Caco-2 (cell line): Measurements from ENCODE around the gene LMF1. TPM values are rescaled to one million over a fixed set of nuclear protein-coding genes. Genes with fewer than 3 reads are reported as not detected.

ENCODE experiments used
- BruUV-seq: library from RNA; stranded (reverse); fragments of 400-500 nt; replicated peaks from 2 replicates; lab custom pipeline; 2021; lab: Mats Ljungman, UMichigan
- CTCF ChIA-PET: fragments of 300-600 bp; sonication (Branson Sonifier 250); formaldehyde crosslinking; loops from one replicate; lab custom pipeline; 2022; ENCODE audit warnings: antibody characterized with exemption; lab: Charles Lee
- POLR2A ChIA-PET: fragments of 300-600 bp; sonication (Branson Sonifier 250); formaldehyde crosslinking; loops from one replicate; lab custom pipeline; 2022; ENCODE audit warnings: antibody characterized with exemption; lab: Charles Lee
- DNase-seq, 2 experiments: peaks; one replicate each; pipeline versions ENCODE4 v3.0.0 to v3.0.0-alpha.2; 2020 to 2022
- H3K27me3 ChIP-seq: replicated peaks from 2 replicates; pipeline ENCODE4 v1.6.0; 2011; ENCODE audit warnings: low read length; ENCODE audit not compliant: control insufficient read depth, insufficient read depth
- H3K36me3 ChIP-seq: 2 replicates; pipeline ENCODE4 v1.5.1; 2011; ENCODE audit warnings: low read length; ENCODE audit not compliant: control insufficient read depth, insufficient read depth
- H3K4me1 ChIP-seq: fragments of 250-450 bp; sonication (Bioruptor Pico); 2 replicates; pipeline ENCODE4 v1.5.1; 2020; ENCODE audit warnings: mild to moderate bottlenecking
- H3K4me3 ChIP-seq: 2 replicates; pipeline ENCODE4 v1.5.1; 2011; ENCODE audit warnings: low read depth, mild to moderate bottlenecking, control low read depth, low read length
- H3K9me3 ChIP-seq: fragments of 250-450 bp; sonication (Bioruptor Pico); 2 replicates; pipeline ENCODE4 v1.5.1; 2020; ENCODE audit warnings: mild to moderate bottlenecking, moderate library complexity
- H3K27ac Mint-ChIP-seq: one replicate; pipeline ENCODE4 v1.8.0; 2022; ENCODE audit warnings: mixed read lengths; ENCODE audit not compliant: unreplicated experiment
- H3K27me3 Mint-ChIP-seq: one replicate; pipeline ENCODE4 v1.8.0; 2022; ENCODE audit warnings: mixed read lengths; ENCODE audit not compliant: insufficient read depth, unreplicated experiment
- H3K36me3 Mint-ChIP-seq: one replicate; pipeline ENCODE4 v1.8.0; 2022; ENCODE audit warnings: mild to moderate bottlenecking, mixed read lengths; ENCODE audit not compliant: insufficient read depth, unreplicated experiment
- H3K4me1 Mint-ChIP-seq: one replicate; pipeline ENCODE4 v1.8.0; 2022; ENCODE audit warnings: low read depth, mixed read lengths; ENCODE audit not compliant: unreplicated experiment
- H3K4me3 Mint-ChIP-seq: one replicate; pipeline ENCODE4 v1.8.0; 2022; ENCODE audit warnings: mild to moderate bottlenecking, moderate library complexity, mixed read lengths; ENCODE audit not compliant: unreplicated experiment
- H3K9me3 Mint-ChIP-seq: one replicate; pipeline ENCODE4 v1.8.0; 2022; ENCODE audit warnings: mixed read lengths; ENCODE audit not compliant: unreplicated experiment
- CTCF ChIP-seq, 2 experiments: fragments of 200-600 bp in 1 of 2; IDR thresholded peaks; 1 replicate in 1 of 2; 2 replicates in 1 of 2; pipeline versions ENCODE4 v1.5.1 to v1.8.0; 2011 to 2022; ENCODE audit warnings: antibody characterized with exemption in 1 of 2, control low read depth in 1 of 2, inconsistent platforms in 1 of 2, low read depth in 1 of 2, low read length in 1 of 2, mild to moderate bottlenecking in 1 of 2, moderate library complexity in 1 of 2; ENCODE audit not compliant: insufficient read depth in 1 of 2, severe bottlenecking in 1 of 2, unreplicated experiment in 1 of 2
- intact Hi-C: fragments of 100-400 bp; cut with micrococcal nuclease; formaldehyde crosslinking; loops from one replicate; pipeline ENCODE4 v1.10.0; 2022; ENCODE audit not compliant: unreplicated experiment
- total RNA-seq: library from RNA; stranded (reverse); gene quantifications from 2 replicates; pipeline ENCODE4 v1.2.3, GENCODE V29; 2022

Gene LMF1
- total RNA-seq, 1 experiment from 2014 or later, result 12.3 TPM

DNA sequence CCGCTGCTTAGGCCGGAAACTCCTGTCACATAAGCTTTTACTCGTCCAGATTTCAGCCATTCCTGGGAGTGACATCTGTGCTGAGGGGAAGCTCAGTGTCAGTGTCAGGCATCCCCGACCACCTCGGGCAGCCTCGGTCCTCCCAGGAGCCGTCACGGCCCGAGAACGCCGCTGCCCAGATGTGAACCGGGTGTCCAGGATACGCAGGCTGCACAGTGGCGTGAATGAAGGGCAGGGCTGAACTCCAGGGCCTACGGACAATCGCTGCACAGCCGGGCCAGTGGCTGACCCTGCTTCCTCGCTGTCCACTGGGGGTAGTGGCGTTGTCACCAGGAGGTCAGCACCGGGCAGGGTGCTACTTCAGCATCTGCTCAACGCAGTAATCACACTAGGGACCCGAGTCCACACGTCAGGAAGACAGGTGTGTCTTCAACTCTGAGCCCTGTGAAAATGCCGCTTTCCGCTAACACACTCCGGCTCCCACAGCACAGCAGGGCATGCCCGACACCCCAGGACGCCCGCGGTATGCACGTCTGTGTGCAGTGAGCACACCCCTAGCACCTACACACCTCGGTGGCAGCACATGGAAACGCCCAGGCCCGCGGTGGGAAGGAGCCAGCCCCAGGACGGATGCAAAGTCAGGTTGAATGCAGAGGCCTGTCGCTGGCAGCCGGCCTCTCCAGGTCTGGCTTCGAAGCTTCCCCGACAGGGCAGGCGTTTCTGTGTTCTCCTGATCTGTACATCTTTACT is 3.1 kb downstream of the LMF1 start:
- H3K4me1 ChIP-seq, result peaks cover 10% of the 10 kb centered on the region; the same call in 1 of the 2 replicates
- no peak for DNase-seq
- CTCF ChIA-PET, result no interaction called here

GRCh38 chr16:967077-967541 is 3.7 kb downstream of the LMF1 start:
- H3K4me3 Mint-ChIP-seq, result no peak overlapping the region
- intact Hi-C loops, result no loop called here
- H3K4me1 Mint-ChIP-seq, result no peaks in the 10 kb centered on the region
- ChIA-PET POLR2A (no interaction called here), CTCF (no interaction called here)
- no peak for DNase-seq
- Histone ChIP-seq H3K36me3 (no peaks in the 10 kb centered on the region), H3K9me3 (no peaks in the 10 kb centered on the region), H3K4me1 (peaks cover 10% of the 10 kb centered on the region; the same call in 1 of the 2 replicates), H3K27me3 (no peaks in the 10 kb centered on the region), H3K4me3 (no peak overlapping the region)
- peaks cover 3% of the 10 kb centered on the region for H3K27me3 Mint-ChIP-seq
- H3K9me3 Mint-ChIP-seq, result peaks cover 16% of the 10 kb centered on the region
- BruUV-seq, result no TSS peak
- no peak overlapping the region for H3K27ac Mint-ChIP-seq
- no peak for TF ChIP-seq CTCF (IDR thresholded peaks at IDR 0.05; ENCODE audit: insufficient read depth in 1 of 2, low read depth in 1 of 2, low read length in 1 of 2, severe bottlenecking in 1 of 2, unreplicated experiment in 1 of 2)
- H3K36me3 Mint-ChIP-seq, result no peaks in the 10 kb centered on the region

More for the DNA sequence above, 3.1 kb downstream of the LMF1 start:
- Mint-ChIP-seq H3K36me3 (no peaks in the 10 kb centered on the region), H3K27me3 (peaks cover 3% of the 10 kb centered on the region), H3K4me3 (no peak overlapping the region), H3K9me3 (peaks cover 16% of the 10 kb centered on the region), H3K4me1 (no peaks in the 10 kb centered on the region), H3K27ac (no peak overlapping the region)
- Histone ChIP-seq H3K9me3 (no peaks in the 10 kb centered on the region), H3K4me3 (no peak overlapping the region), H3K36me3 (no peaks in the 10 kb centered on the region), H3K27me3 (no peaks in the 10 kb centered on the region)
- TF ChIP-seq CTCF (IDR thresholded peaks at IDR 0.05; ENCODE audit: insufficient read depth in 1 of 2, low read depth in 1 of 2, low read length in 1 of 2, severe bottlenecking in 1 of 2, unreplicated experiment in 1 of 2), result no peak
- intact Hi-C loops, result no loop called here
- POLR2A ChIA-PET, result no interaction called here
- no TSS peak for BruUV-seq

DNA sequence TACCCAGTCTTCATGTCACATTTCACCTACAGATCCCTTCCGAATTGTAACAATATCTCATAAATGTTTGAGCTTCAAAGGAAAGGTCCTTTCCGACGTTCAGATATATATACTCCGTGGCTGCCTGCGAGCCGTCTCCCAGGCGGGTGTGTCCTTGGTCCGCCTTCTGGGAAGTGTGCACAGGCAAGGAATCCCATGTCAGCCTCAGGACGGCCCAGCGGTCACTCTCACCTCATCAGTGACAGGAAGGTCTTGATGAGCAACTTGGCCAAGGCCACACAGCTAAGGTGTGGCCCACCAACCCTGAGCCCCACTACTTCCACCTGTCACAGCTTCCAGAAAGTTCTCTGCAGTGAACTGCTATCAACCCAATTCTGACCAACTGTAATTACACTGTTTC is 4.3 kb downstream of the LMF1 start:
- no peak for DNase-seq
- BruUV-seq, result no TSS peak
- Histone ChIP-seq H3K4me1 (peaks cover 10% of the 10 kb centered on the region; the same call in 1 of the 2 replicates), H3K27me3 (no peaks in the 10 kb centered on the region), H3K4me3 (no peak overlapping the region), H3K36me3 (no peaks in the 10 kb centered on the region), H3K9me3 (no peaks in the 10 kb centered on the region)
- Mint-ChIP-seq H3K27me3 (no peaks in the 10 kb centered on the region), H3K9me3 (peaks cover 16% of the 10 kb centered on the region), H3K4me3 (no peak overlapping the region), H3K27ac (no peak overlapping the region), H3K4me1 (no peaks in the 10 kb centered on the region), H3K36me3 (no peaks in the 10 kb centered on the region)
- POLR2A ChIA-PET, result no interaction called here
- no peak for TF ChIP-seq CTCF (IDR thresholded peaks at IDR 0.05; ENCODE audit: insufficient read depth in 1 of 2, low read depth in 1 of 2, low read length in 1 of 2, severe bottlenecking in 1 of 2, unreplicated experiment in 1 of 2)
- CTCF ChIA-PET, result no interaction called here
- intact Hi-C loops, result no loop called here
